Measurements from ENCODE around the gene CDH13.

CDH13 gene

GRCh38 chr16:83552930-83553329 is 926.2 kb downstream of the CDH13 start:
- DNase-seq (ENCODE audit: low read depth in 2 of 2), result no peak

- DNase-seq (ENCODE audit: low read depth in 2 of 2), result no peak
These were observed 927.3 kb downstream of the CDH13 start for GRCh38 chr16:83554096-83554495.

GRCh38 chr16:83554540-83554939 is 927.8 kb downstream of the CDH13 start:
- DNase-seq (ENCODE audit: low read depth in 2 of 2), result no peak

GRCh38 chr16:83561876-83562275 is 935.1 kb downstream of the CDH13 start:
- DNase-seq (ENCODE audit: low read depth in 2 of 2), result no peak

DNA sequence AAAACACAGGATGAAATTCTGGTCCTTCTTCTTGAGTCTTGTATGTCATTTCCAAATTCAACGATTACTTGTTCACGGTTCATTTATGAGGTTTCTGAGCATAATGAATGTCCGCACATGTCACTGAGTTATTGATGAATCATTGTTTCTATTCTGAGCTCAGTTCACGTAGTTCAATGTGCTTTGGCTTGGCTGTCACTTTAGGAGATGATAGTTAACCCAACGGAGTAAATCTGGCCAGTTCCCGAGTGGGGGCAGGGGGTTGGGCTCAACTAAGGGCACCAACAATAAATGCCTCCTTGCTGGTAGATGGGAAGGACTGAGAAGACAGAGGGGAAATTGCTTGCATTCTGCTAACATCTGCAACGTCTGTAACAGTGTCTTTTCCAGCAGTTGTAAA is 941.6 kb downstream of the CDH13 start:
- no peak for DNase-seq (ENCODE audit: low read depth in 2 of 2)

- DNase-seq (ENCODE audit: low read depth in 2 of 2), result peak; percentile 54 to 61
These were observed 947.6 kb downstream of the CDH13 start for GRCh38 chr16:83574388-83574787.

DNA sequence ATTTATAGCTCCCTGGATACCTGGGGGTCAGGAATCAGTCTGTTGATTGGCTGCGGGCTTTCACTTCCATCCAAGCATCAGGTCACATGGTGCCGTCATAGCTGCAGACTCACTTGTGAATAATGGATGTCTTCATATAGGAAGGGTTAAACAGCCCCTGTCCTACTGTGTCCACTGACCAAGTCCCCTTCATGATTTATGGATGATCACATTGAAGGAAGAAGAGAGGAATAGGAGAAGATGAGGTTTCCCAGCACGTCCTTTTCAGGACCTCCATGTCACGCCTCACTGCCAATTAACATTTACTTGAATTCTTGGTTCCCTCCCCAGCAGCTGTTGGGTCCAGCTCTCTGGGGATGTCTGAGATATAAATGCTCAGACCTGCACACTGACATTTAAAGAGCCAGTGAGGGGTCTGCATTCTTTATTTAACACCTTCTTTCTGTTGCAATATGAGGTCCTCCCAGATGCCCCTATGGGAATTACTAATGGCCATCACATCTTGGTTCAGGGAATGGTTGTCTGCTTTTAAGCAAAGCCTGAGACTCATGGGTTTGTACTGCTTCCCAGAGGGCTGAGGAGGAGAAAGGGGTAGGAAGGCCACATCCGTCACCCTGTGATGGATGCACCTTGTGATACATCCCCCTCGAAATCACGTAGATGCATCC is 950.4 kb downstream of the CDH13 start:
- DNase-seq (ENCODE audit: low read depth in 2 of 2), result no peak

DNA sequence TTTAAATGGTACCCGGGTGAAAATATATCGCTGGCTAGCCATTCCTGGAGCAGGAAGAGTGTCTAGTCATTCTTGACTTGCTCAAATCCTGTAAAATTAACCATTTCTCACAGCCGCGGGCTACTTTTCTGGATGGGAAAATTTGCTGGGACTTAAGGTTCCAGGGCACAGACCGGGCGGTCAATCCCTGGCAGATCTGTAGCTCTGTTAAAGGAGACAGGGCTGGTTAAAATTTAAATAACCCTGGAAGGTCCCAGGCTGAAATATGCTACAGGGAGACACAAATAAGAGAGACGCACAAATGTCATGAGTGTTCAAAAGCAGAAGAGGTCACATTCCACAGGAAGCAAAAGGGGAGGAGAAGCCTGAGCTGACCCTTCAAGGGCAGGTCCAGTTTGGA is 951.4 kb downstream of the CDH13 start:
- DNase-seq (ENCODE audit: low read depth in 2 of 2), result no peak

- no peak for DNase-seq (ENCODE audit: low read depth in 2 of 2)
These were observed 952.3 kb downstream of the CDH13 start for GRCh38 chr16:83579027-83579426.

DNA sequence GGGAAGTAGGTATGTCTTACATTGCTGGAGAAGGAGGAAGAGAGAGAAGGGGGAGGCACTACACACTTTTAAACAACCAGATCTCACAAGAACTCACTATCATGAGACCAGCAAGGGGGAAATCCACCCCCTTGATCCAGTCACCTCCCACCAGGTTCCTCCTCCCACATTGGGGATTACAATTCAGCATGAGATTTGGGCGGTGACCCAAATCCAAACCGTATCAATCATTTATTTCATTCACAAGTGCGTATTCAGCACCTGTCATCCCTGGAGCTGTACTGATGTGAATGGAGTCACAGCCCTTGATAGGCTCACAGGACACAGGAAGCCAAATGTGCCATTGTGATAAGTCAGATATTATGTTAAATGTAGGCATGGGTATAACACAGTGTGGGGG is 952.7 kb downstream of the CDH13 start:
- DNase-seq (ENCODE audit: low read depth in 2 of 2), result no peak

DNA sequence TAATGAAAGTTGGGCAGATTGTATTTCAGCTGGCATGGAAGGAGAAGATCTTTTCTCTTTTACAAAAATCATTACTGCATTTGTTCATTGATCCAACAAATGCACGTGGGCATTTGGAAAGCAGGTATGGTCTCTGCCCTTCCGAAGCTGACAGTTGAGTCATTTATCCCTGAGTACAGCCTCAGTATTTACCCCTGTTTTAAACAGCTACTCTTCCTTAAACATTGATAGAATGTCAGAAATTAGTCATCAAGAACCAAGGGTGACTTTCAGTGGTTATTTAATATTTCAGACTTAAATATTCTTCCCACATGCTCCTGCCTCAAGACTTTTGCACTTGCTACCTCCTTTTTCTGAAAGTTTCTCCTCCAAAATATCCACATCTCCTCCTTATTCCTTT is 954.3 kb downstream of the CDH13 start:
- DNase-seq (ENCODE audit: low read depth in 2 of 2), result no peak

GRCh38 chr16:83581994-83582747 is 955.4 kb downstream of the CDH13 start:
- DNase-seq (ENCODE audit: low read depth in 2 of 2), result no peak

GRCh38 chr16:83586036-83586435 is 959.3 kb downstream of the CDH13 start:
- DNase-seq (ENCODE audit: low read depth in 2 of 2), result no peak

GRCh38 chr16:83586461-83587200 is 959.9 kb downstream of the CDH13 start:
- DNase-seq (ENCODE audit: low read depth in 2 of 2), result no peak

- DNase-seq (ENCODE audit: low read depth in 2 of 2), result no peak
These were observed 960.4 kb downstream of the CDH13 start for GRCh38 chr16:83587201-83587600.

DNA sequence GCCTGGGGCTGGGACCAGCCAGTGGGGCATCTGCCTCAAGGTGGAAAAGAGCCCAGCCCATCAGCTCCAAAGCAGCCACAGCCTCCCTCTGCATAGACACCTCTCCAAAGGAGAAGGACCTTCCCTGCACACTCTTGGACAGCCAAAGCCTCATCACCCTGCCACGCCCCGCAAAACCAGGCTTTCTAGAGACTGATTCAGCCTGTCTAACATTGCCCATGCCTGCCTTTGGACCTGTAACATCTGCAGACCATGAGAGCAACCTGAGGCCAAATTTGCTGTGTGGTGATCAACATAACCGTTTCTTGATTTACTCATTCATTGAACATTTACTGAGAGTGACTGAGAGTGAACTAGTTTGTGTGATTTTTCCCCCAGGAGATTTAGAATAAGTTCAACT is 961.3 kb downstream of the CDH13 start:
- DNase-seq (ENCODE audit: low read depth in 2 of 2), result no peak

GRCh38 chr16:83589576-83589975 is 962.8 kb downstream of the CDH13 start:
- DNase-seq (ENCODE audit: low read depth in 2 of 2), result no peak

DNA sequence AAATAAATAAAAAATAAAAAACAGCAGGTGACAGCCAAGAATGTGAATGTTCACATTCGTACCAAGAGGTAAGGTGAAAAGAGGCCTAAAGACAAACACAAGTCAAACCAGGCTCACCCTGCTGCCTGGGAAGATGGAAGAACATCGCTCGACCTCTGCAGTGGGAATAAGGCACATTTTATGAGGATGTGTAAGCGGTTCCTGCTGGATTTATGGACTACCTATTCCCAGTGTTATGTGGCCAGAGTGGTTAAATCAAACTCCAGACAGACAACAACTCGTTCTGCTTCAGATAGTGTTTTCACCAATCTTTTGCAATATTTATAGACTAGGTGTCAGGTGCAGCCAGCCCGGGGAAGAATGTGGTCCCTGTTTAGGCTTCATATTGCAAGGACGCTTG is 966.0 kb downstream of the CDH13 start:
- DNase-seq (ENCODE audit: low read depth in 2 of 2), result no peak

GRCh38 chr16:83599789-83600462 is 973.2 kb downstream of the CDH13 start:
- DNase-seq (ENCODE audit: low read depth in 2 of 2), result no peak

DNA sequence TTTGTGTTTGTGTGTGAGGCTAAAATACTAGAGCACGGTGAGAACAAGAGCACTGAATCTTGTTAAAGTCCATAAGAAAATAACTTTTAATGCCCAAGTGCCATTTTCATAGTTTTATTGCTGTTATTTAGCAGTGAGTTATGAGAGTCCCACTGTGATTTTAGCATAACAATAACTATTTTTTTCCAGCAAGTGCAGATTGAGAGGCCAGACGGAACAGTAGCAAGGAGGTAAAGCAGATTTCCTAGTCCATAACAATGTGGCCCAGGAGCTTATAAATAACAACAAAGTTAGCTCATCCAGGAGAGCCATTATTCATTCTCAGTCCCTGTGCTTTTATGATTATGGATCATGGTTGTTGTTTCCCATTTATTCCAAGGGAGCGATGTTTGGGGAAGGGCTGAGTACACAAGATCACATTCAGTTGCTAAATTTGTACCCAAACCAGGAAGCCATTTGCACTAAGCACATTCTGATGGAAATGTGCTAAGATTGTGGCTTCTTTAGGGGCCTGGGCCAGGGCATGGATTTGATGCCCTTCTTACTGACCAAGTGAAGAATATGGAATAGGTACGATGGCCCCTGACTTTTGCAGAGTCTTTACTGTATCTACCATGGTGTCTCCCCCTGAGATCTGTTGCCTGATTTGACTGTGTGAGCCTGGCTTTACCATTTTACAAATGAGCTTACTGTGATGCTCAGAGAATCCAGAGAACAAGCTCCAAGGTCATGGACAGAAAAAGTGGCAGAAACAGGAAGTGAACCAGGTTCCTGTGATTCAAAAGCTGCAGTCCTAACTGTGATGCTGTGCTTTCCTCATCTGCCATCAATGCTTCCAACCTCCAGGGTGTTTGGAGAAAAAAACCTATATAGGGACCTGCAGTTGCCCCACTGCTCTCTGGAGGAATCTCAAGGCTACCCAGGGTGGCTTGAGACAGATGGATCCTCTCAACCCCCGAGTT is 976.3 kb downstream of the CDH13 start:
- no peak for DNase-seq (ENCODE audit: low read depth in 2 of 2)

Measured in fibroblast of skin of left biceps (primary cell).